Parathyroid adenoma (tissue), 2 donors: ENCODE results near the gene TERT.

ENCODE experiments used
- H2AFZ ChIP-seq: fragments of 300-600 bp; sonication (generic); one replicate; pipeline ENCODE4 v1.7.0; 2017; ENCODE audit warnings: antibody characterized with exemption, mild to moderate bottlenecking
- H3K27ac ChIP-seq: fragments of 300-600 bp; sonication (generic); one replicate; pipeline ENCODE4 v1.7.0; 2017
- H3K27me3 ChIP-seq: fragments of 300-600 bp; sonication (generic); one replicate; pipeline ENCODE4 v1.7.0; 2017; ENCODE audit warnings: low read length; ENCODE audit not compliant: control insufficient read depth, insufficient read depth
- H3K36me3 ChIP-seq: fragments of 300-600 bp; sonication (generic); one replicate; pipeline ENCODE4 v1.7.0; 2017; ENCODE audit warnings: low read length; ENCODE audit not compliant: control insufficient read depth, insufficient read depth
- H3K4me1 ChIP-seq: fragments of 300-600 bp; sonication (generic); one replicate; pipeline ENCODE4 v1.7.0; 2017; ENCODE audit warnings: control low read depth
- H3K4me2 ChIP-seq: fragments of 300-600 bp; sonication (generic); one replicate; pipeline ENCODE4 v1.7.0; 2017; ENCODE audit warnings: low read length
- H3K4me3 ChIP-seq: fragments of 300-600 bp; sonication (generic); one replicate; pipeline ENCODE4 v1.7.0; 2017; ENCODE audit warnings: low read depth, low read length
- H3K79me2 ChIP-seq: fragments of 300-600 bp; sonication (generic); one replicate; pipeline ENCODE4 v1.7.0; 2017; ENCODE audit warnings: control low read depth
- H3K9ac ChIP-seq: fragments of 300-600 bp; sonication (generic); one replicate; pipeline ENCODE4 v1.7.0; 2017; ENCODE audit warnings: mild to moderate bottlenecking
- H3K9me3 ChIP-seq: fragments of 300-600 bp; sonication (generic); one replicate; pipeline ENCODE4 v1.7.0; 2017; ENCODE audit warnings: low read length; ENCODE audit not compliant: control insufficient read depth
- CTCF ChIP-seq: fragments of 300-600 bp; sonication (generic); IDR thresholded peaks from one replicate; pipeline ENCODE4 v1.7.0; 2017; ENCODE audit warnings: antibody characterized with exemption, mild to moderate bottlenecking
- donor health status: primary hyperparathyroidism.

TERT gene

GRCh38 chr5:1205255-1206180 lies 89.3 kb downstream of the TERT start:
- H3K9ac ChIP-seq: no peak overlapping the region
- no peaks in the 10 kb centered on the region for H3K4me1 ChIP-seq
- no peaks in the 10 kb centered on the region for H3K79me2 ChIP-seq
- no peak for TF ChIP-seq CTCF
- H3K27me3 ChIP-seq: no peaks in the 10 kb centered on the region
- no peak overlapping the region for H3K27ac ChIP-seq
- no peak overlapping the region for H2AFZ ChIP-seq
- H3K4me3 ChIP-seq: no peak overlapping the region
- H3K4me2 ChIP-seq: no peak overlapping the region
- no peaks in the 10 kb centered on the region for H3K9me3 ChIP-seq
- H3K36me3 ChIP-seq: no peaks in the 10 kb centered on the region

GRCh38 chr5:1204693-1205242 lies 90.1 kb downstream of the TERT start:
- no peaks in the 10 kb centered on the region for H3K36me3 ChIP-seq
- peak; percentile 23 for TF ChIP-seq CTCF
- H3K27ac ChIP-seq: no peak overlapping the region

GRCh38 chr5:1203968-1204692 lies 90.7 kb downstream of the TERT start:
- Histone ChIP-seq H3K4me1 (no peaks in the 10 kb centered on the region), H3K9me3 (no peaks in the 10 kb centered on the region), H2AFZ (no peak overlapping the region), H3K79me2 (no peaks in the 10 kb centered on the region), H3K27ac (no peak overlapping the region), H3K27me3 (no peaks in the 10 kb centered on the region), H3K36me3 (no peaks in the 10 kb centered on the region), H3K9ac (no peak overlapping the region), H3K4me3 (no peak overlapping the region), H3K4me2 (no peak overlapping the region)
- no peak for TF ChIP-seq CTCF

More at GRCh38 chr5:1204693-1205242, 90.1 kb downstream of the TERT start:
- no peaks in the 10 kb centered on the region for H3K9me3 ChIP-seq
- H3K27me3 ChIP-seq: no peaks in the 10 kb centered on the region
- no peak overlapping the region for H2AFZ ChIP-seq
- no peak overlapping the region for H3K9ac ChIP-seq
- no peak overlapping the region for H3K4me3 ChIP-seq
- no peaks in the 10 kb centered on the region for H3K4me1 ChIP-seq
- H3K79me2 ChIP-seq: no peaks in the 10 kb centered on the region
- H3K4me2 ChIP-seq: no peak overlapping the region

- Histone ChIP-seq H3K36me3 (no peaks in the 10 kb centered on the region), H2AFZ (no peak overlapping the region), H3K27ac (no peak overlapping the region), H3K9me3 (no peaks in the 10 kb centered on the region), H3K4me2 (no peak overlapping the region), H3K27me3 (no peaks in the 10 kb centered on the region), H3K4me1 (no peaks in the 10 kb centered on the region), H3K79me2 (no peaks in the 10 kb centered on the region), H3K9ac (no peak overlapping the region), H3K4me3 (no peak overlapping the region)
- TF ChIP-seq CTCF: no peak
Observed at GRCh38 chr5:1203311-1203967, 91.4 kb downstream of the TERT start.
